ENCODE data around the gene CDIPT.
"Not testable (repeated sequence)": the region's sequence is repeated elsewhere in the genome, so short reads cannot be mapped to it uniquely, and the experiment has no call there.

The CDIPT gene

GRCh38 chr16:29833219-29833618 lies 29.8 kb downstream of the CDIPT start:
- H3K27me3 Mint-ChIP-seq; H3K9me3 Mint-ChIP-seq; H3K4me3 Mint-ChIP-seq; DNase-seq (ENCODE audit: low spot score in 2 of 2); H3K27ac Mint-ChIP-seq (ENCODE audit: low read depth); ATAC-seq (replicated peaks; ENCODE audit: extremely low read depth, poor library complexity, severe bottlenecking): not testable (repeated sequence)
- peaks cover 76% of the 10 kb centered on the region for H3K36me3 Mint-ChIP-seq (ENCODE audit: insufficient read depth)
- H3K4me1 Mint-ChIP-seq, result peaks cover 14% of the 10 kb centered on the region

GRCh38 chr16:29831490-29831889 lies 31.5 kb downstream of the CDIPT start:
- Mint-ChIP-seq H3K4me3 (no peak overlapping the region), H3K27ac (ENCODE audit: low read depth) (peak overlapping the region; percentile 61), H3K9me3 (no peaks in the 10 kb centered on the region), H3K36me3 (ENCODE audit: insufficient read depth) (peaks cover 59% of the 10 kb centered on the region), H3K4me1 (peaks cover 22% of the 10 kb centered on the region), H3K27me3 (no peaks in the 10 kb centered on the region)
- no peak for DNase-seq (ENCODE audit: low spot score in 2 of 2)
- no peak for ATAC-seq (replicated peaks; ENCODE audit: extremely low read depth, poor library complexity, severe bottlenecking)

GRCh38 chr16:29830774-29831173 lies 32.3 kb downstream of the CDIPT start:
- H3K9me3 Mint-ChIP-seq, result no peaks in the 10 kb centered on the region
- no peaks in the 10 kb centered on the region for H3K27me3 Mint-ChIP-seq
- DNase-seq (ENCODE audit: low spot score in 2 of 2) (no peak), ATAC-seq (replicated peaks; ENCODE audit: extremely low read depth, poor library complexity, severe bottlenecking) (no peak)
- peaks cover 22% of the 10 kb centered on the region for H3K4me1 Mint-ChIP-seq
- peak overlapping the region; percentile 31 for H3K4me3 Mint-ChIP-seq
- H3K27ac Mint-ChIP-seq (ENCODE audit: low read depth), result peak overlapping the region; percentile 61
- H3K36me3 Mint-ChIP-seq (ENCODE audit: insufficient read depth), result peaks cover 54% of the 10 kb centered on the region

- no peaks in the 10 kb centered on the region for H3K27me3 Mint-ChIP-seq
- ATAC-seq (replicated peaks; ENCODE audit: extremely low read depth, poor library complexity, severe bottlenecking) (no peak), DNase-seq (ENCODE audit: low spot score in 2 of 2) (no peak)
- no peaks in the 10 kb centered on the region for H3K9me3 Mint-ChIP-seq
- peaks cover 20% of the 10 kb centered on the region for H3K36me3 Mint-ChIP-seq (ENCODE audit: insufficient read depth)
- peak overlapping the region; percentile 41 for H3K4me3 Mint-ChIP-seq
- peak overlapping the region; percentile 84 for H3K27ac Mint-ChIP-seq (ENCODE audit: low read depth)
- H3K4me1 Mint-ChIP-seq, result peaks cover 32% of the 10 kb centered on the region
Observed at GRCh38 chr16:29826342-29826695, 36.7 kb downstream of the CDIPT start.

GRCh38 chr16:29825145-29826044 lies 37.6 kb downstream of the CDIPT start:
- Mint-ChIP-seq H3K36me3 (ENCODE audit: insufficient read depth) (peaks cover 17% of the 10 kb centered on the region), H3K27ac (ENCODE audit: low read depth) (peak overlapping the region; percentile 79), H3K4me1 (peaks cover 40% of the 10 kb centered on the region), H3K9me3 (no peaks in the 10 kb centered on the region), H3K27me3 (no peaks in the 10 kb centered on the region), H3K4me3 (peak overlapping the region; percentile 72)
- ATAC-seq (replicated peaks; ENCODE audit: extremely low read depth, poor library complexity, severe bottlenecking), result no peak
- no peak for DNase-seq (ENCODE audit: low spot score in 2 of 2)

- ATAC-seq (replicated peaks; ENCODE audit: extremely low read depth, poor library complexity, severe bottlenecking), result no peak
- H3K4me1 Mint-ChIP-seq, result peaks cover 40% of the 10 kb centered on the region
- H3K36me3 Mint-ChIP-seq (ENCODE audit: insufficient read depth), result peaks cover 17% of the 10 kb centered on the region
- H3K9me3 Mint-ChIP-seq, result no peaks in the 10 kb centered on the region
- DNase-seq (ENCODE audit: low spot score in 2 of 2), result no peak
- H3K4me3 Mint-ChIP-seq, result peak overlapping the region; percentile 72
- no peaks in the 10 kb centered on the region for H3K27me3 Mint-ChIP-seq
- H3K27ac Mint-ChIP-seq (ENCODE audit: low read depth), result peak overlapping the region; percentile 79
Observed at GRCh38 chr16:29824589-29825144, 38.4 kb downstream of the CDIPT start.

GRCh38 chr16:29821643-29822115 lies 41.3 kb downstream of the CDIPT start:
- Mint-ChIP-seq H3K9me3 (no peaks in the 10 kb centered on the region), H3K36me3 (ENCODE audit: insufficient read depth) (peaks cover 21% of the 10 kb centered on the region), H3K4me3 (peak overlapping the region; percentile 97), H3K27ac (ENCODE audit: low read depth) (peak overlapping the region; percentile 89), H3K4me1 (peaks cover 56% of the 10 kb centered on the region), H3K27me3 (no peaks in the 10 kb centered on the region)
- no peak for ATAC-seq (replicated peaks; ENCODE audit: extremely low read depth, poor library complexity, severe bottlenecking)
- DNase-seq (ENCODE audit: low spot score in 2 of 2), result no peak

- Mint-ChIP-seq H3K9me3 (no peaks in the 10 kb centered on the region), H3K4me1 (peaks cover 60% of the 10 kb centered on the region), H3K36me3 (ENCODE audit: insufficient read depth) (peaks cover 24% of the 10 kb centered on the region), H3K4me3 (peak overlapping the region; percentile 97), H3K27ac (ENCODE audit: low read depth) (peak overlapping the region; percentile 89), H3K27me3 (no peaks in the 10 kb centered on the region)
- no peak for DNase-seq (ENCODE audit: low spot score in 2 of 2)
- peak; percentile 34 for ATAC-seq (replicated peaks; ENCODE audit: extremely low read depth, poor library complexity, severe bottlenecking)
Observed at GRCh38 chr16:29820730-29821642, 42.0 kb downstream of the CDIPT start.

GRCh38 chr16:29820271-29820701 lies 42.7 kb downstream of the CDIPT start, which contains the start of gene MVP:
Gene MVP (plus strand): TSS chr16:29820462. CDS start chr16:29830550, 10,088 bp downstream.
- Mint-ChIP-seq H3K9me3 (no peaks in the 10 kb centered on the region), H3K27ac (ENCODE audit: low read depth) (peak within 1 kb of the TSS; percentile 89), H3K4me3 (peak within 1 kb of the TSS; percentile 97), H3K36me3 (ENCODE audit: insufficient read depth) (peaks cover 28% of the 10 kb centered on the region), H3K27me3 (no peaks in the 10 kb centered on the region), H3K4me1 (peaks cover 62% of the 10 kb centered on the region)
- DNase-seq (ENCODE audit: low spot score in 2 of 2), result no peak
- no peak for ATAC-seq (replicated peaks; ENCODE audit: extremely low read depth, poor library complexity, severe bottlenecking)

- Mint-ChIP-seq H3K9me3 (no peaks in the 10 kb centered on the region), H3K4me1 (peaks cover 64% of the 10 kb centered on the region), H3K4me3 (peak overlapping the region; percentile 97), H3K36me3 (ENCODE audit: insufficient read depth) (peaks cover 26% of the 10 kb centered on the region), H3K27me3 (no peaks in the 10 kb centered on the region), H3K27ac (ENCODE audit: low read depth) (peak overlapping the region; percentile 89)
- ATAC-seq (replicated peaks; ENCODE audit: extremely low read depth, poor library complexity, severe bottlenecking) (no peak), DNase-seq (ENCODE audit: low spot score in 2 of 2) (no peak)
Observed at GRCh38 chr16:29819506-29819905, 43.5 kb downstream of the CDIPT start.

GRCh38 chr16:29818082-29818481 lies 44.9 kb downstream of the CDIPT start:
- DNase-seq (ENCODE audit: low spot score in 2 of 2) (no peak), ATAC-seq (replicated peaks; ENCODE audit: extremely low read depth, poor library complexity, severe bottlenecking) (no peak)
- no peaks in the 10 kb centered on the region for H3K9me3 Mint-ChIP-seq
- H3K4me1 Mint-ChIP-seq, result peaks cover 65% of the 10 kb centered on the region
- H3K27ac Mint-ChIP-seq (ENCODE audit: low read depth), result peak overlapping the region; percentile 38
- no peaks in the 10 kb centered on the region for H3K27me3 Mint-ChIP-seq
- peak overlapping the region; percentile 97 for H3K4me3 Mint-ChIP-seq
- peaks cover 26% of the 10 kb centered on the region for H3K36me3 Mint-ChIP-seq (ENCODE audit: insufficient read depth)
